ENCODE measurements around the gene ATG14.

DNA sequence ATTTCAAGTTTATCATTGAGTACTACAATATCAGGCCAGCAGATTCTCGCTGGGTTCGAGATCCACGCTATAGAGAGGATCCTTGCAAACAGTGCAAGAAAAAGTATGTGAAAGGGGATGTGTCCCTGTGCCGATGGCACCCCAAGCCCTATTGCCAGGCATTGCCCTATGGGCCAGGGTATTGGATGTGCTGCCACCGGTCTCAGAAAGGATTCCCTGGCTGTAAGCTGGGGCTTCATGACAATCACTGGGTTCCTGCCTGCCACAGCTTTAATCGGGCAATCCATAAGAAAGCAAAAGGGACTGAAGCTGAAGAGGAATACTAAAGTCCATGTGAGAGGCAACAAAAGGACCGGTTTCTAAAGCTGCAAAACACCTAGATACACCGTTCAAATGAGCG, 59.4 kb downstream of the ATG14 start:
- TF ChIP-seq, protein P1, sequence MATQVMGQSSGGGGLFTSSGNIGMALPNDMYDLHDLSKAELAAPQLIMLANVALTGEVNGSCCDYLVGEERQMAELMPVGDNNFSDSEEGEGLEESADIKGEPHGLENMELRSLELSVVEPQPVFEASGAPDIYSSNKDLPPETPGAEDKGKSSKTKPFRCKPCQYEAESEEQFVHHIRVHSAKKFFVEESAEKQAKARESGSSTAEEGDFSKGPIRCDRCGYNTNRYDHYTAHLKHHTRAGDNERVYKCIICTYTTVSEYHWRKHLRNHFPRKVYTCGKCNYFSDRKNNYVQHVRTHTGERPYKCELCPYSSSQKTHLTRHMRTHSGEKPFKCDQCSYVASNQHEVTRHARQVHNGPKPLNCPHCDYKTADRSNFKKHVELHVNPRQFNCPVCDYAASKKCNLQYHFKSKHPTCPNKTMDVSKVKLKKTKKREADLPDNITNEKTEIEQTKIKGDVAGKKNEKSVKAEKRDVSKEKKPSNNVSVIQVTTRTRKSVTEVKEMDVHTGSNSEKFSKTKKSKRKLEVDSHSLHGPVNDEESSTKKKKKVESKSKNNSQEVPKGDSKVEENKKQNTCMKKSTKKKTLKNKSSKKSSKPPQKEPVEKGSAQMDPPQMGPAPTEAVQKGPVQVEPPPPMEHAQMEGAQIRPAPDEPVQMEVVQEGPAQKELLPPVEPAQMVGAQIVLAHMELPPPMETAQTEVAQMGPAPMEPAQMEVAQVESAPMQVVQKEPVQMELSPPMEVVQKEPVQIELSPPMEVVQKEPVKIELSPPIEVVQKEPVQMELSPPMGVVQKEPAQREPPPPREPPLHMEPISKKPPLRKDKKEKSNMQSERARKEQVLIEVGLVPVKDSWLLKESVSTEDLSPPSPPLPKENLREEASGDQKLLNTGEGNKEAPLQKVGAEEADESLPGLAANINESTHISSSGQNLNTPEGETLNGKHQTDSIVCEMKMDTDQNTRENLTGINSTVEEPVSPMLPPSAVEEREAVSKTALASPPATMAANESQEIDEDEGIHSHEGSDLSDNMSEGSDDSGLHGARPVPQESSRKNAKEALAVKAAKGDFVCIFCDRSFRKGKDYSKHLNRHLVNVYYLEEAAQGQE (IDR thresholded peaks at IDR 0.05; ENCODE audit: borderline replicate concordance in 1 of 2, low read depth in 1 of 2, low read length in 2 of 2) = no peak
- no peak for TF ChIP-seq NKX3-1 (CRISPR knock-in tag; IDR thresholded peaks at IDR 0.05)
- TF ChIP-seq EZH2 (conservative IDR thresholded peaks at IDR 0.05; ENCODE audit: low read depth, low read length) = no peak
- TF ChIP-seq, protein P2, sequence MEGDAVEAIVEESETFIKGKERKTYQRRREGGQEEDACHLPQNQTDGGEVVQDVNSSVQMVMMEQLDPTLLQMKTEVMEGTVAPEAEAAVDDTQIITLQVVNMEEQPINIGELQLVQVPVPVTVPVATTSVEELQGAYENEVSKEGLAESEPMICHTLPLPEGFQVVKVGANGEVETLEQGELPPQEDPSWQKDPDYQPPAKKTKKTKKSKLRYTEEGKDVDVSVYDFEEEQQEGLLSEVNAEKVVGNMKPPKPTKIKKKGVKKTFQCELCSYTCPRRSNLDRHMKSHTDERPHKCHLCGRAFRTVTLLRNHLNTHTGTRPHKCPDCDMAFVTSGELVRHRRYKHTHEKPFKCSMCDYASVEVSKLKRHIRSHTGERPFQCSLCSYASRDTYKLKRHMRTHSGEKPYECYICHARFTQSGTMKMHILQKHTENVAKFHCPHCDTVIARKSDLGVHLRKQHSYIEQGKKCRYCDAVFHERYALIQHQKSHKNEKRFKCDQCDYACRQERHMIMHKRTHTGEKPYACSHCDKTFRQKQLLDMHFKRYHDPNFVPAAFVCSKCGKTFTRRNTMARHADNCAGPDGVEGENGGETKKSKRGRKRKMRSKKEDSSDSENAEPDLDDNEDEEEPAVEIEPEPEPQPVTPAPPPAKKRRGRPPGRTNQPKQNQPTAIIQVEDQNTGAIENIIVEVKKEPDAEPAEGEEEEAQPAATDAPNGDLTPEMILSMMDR (CRISPR knock-in tag; IDR thresholded peaks at IDR 0.05) = no peak
- TF ChIP-seq GABPA (IDR thresholded peaks at IDR 0.05; ENCODE audit: low read depth, low read length) = no peak
- TF ChIP-seq GABPA (CRISPR knock-in tag; IDR thresholded peaks at IDR 0.05; ENCODE audit: low read depth) = no peak
- TF ChIP-seq YY1 (IDR thresholded peaks at IDR 0.05; ENCODE audit: insufficient read depth, insufficient replicate concordance, low read depth, low read length) = no peak

All from HepG2 (cell line).